Raji (cell line): Measurements from ENCODE around the gene CERK.

Experiments
- POLR2A ChIP-seq: IDR thresholded peaks from 2 replicates; pipeline ENCODE4 v1.6.1; 2011; ENCODE audit warnings: low read depth, low read length, control low read depth; ENCODE audit not compliant: insufficient read depth

CERK gene, protein sequence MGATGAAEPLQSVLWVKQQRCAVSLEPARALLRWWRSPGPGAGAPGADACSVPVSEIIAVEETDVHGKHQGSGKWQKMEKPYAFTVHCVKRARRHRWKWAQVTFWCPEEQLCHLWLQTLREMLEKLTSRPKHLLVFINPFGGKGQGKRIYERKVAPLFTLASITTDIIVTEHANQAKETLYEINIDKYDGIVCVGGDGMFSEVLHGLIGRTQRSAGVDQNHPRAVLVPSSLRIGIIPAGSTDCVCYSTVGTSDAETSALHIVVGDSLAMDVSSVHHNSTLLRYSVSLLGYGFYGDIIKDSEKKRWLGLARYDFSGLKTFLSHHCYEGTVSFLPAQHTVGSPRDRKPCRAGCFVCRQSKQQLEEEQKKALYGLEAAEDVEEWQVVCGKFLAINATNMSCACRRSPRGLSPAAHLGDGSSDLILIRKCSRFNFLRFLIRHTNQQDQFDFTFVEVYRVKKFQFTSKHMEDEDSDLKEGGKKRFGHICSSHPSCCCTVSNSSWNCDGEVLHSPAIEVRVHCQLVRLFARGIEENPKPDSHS

DNA sequence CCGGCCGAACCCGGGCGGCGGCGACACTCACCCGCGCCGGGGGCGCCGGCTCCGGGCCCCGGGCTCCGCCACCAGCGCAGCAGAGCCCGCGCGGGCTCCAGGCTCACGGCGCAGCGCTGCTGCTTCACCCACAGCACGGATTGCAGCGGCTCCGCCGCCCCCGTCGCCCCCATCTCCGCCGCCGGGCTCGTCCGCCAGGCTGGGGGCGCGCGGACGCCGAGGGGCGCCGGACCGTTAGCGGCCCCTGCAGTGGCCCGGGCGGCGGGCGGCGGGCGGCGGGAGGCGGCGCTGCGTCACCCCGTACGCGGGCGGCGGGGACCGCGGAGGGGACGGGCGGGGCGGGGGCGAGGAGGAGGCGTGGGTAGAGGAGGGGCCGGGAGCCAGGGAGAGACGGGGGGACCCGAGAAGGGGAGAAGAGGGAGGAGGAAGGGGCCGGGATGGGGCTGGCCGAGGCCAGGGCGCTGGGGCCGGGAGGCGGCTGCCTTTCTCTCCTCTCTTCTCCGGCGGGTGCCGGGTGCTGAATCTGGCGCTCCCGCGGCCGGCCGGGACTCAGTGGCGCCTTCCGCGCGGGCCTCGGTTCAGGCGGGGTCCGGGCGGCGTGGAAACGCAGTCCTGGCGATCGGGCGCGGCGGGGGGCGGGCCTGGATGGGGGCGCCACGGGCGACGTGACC, at the start of gene CERK:
CERK (minus strand) TSS at position 277 of the 671 bp plus-strand sequence; CDS start at position 173, 104 bp downstream.
- TF ChIP-seq POLR2A: peak; percentile 46; the same call in 1 of the 2 replicates

DNA sequence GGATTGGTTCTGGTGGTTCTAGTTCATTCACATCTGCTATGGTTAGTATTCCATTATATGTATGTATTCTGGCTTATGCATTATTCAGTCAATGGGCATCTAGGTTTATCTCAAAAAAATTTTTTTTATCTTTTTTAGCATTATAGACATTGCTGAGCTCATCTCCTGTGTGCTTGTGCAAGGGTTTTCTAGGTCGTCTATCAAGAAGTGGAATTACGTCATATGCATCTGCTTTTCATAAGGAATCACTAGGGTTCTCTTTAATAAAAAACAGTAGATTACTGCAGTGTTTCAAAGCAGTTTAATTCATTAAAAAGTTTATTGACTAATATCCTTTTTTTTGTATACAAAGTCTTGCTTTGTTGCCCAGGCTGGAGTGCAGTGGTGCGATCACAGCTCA, 45.7 kb upstream of the CERK start:
- TF ChIP-seq POLR2A: no peak

DNA sequence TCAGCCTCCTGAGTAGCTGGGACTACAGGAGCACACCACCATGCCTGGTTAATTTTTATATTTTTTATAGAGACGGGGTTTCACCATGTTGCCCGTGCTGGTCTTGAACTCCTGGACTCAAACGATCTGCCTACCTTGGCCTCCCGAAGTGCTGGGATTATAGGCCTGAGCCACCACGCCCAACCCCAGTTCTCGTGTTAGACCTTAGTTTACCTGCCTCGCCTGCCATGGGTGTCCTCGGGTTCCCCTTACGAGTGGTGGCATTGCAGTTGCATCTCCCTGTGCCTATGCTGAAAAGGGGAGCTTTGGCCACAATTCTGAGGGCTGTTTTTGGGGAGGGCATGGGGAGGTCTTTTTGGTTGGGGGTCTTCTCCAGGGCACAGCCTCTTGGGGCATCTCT, 43.2 kb upstream of the CERK start:
- TF ChIP-seq POLR2A: no peak

DNA sequence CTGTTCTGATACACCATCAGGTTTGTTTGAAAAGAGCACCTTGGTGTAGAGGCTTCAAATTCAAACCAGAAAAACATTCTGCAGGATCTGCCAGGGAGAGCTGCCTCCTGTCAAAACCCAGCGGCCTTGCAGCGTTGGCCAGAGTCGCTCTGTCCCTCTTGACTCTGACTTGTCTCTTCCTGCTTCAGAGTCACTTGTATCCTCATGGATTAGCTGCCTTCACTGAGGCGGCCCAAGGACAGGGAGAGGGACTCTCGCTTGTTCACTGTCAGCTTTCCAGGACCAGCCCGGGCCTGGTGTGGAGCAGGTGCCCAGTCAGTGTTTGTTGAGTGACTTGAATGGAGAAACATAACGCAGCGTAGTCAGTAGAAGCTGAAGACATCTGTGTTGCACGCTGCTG, 42.4 kb upstream of the CERK start:
- TF ChIP-seq POLR2A: no peak

DNA sequence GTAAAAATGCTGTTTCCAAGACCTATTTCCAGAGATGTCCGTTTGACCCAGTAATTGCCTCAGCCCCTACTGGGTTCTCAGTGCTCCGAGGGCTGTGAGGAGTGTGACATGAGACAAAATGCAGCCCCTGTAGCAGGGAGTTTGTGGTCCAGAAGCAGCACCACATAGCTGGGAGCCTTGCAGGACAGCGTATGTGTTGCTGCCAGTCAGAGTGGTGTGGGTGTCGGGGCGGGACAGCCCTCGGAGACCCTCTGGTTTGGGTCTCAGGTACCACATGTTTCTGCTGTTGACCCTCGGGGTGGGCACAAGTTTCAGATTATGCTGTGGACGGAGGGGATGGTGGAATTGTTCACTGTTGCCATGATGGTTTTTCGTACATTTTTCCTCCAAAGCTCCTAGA, 41.6 kb upstream of the CERK start:
- no peak for TF ChIP-seq POLR2A

DNA sequence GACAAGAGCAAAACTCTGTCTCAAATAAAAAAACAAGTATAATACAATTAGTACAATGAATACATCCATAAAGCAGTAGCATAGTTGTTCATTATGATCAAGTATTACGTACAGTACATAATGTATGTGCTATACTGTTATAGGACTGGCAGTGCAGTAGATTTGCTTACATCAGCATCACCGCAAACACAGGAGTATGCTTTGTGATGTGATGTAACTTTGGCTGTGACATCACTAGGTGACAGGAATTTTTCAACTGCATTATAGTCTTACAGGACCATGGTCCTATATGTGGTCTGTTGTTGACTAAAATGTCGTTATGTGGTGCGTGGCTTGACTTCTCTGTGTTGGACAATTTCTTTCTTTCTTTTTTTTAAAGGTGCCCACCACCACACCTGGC, 41.0 kb upstream of the CERK start:
- no peak for TF ChIP-seq POLR2A

DNA sequence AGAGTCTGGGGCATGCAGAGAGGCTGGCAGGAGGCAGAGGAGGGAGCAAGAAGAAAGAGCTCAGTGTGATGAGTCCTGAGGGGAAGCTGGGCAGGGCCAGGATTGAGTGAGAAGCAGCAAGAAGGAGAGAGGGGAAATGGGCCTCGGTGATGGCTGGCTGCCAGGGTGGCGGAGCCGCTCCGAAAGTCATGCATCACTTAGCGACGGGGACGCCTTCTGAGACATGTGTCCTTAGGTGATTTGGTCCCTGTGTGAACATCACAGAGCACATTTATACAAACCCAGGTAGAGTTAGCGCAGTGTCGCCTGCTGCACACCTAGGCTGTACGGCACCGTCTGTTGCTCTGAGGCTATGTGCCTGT, 39.5 kb upstream of the CERK start:
- TF ChIP-seq POLR2A: no peak

DNA sequence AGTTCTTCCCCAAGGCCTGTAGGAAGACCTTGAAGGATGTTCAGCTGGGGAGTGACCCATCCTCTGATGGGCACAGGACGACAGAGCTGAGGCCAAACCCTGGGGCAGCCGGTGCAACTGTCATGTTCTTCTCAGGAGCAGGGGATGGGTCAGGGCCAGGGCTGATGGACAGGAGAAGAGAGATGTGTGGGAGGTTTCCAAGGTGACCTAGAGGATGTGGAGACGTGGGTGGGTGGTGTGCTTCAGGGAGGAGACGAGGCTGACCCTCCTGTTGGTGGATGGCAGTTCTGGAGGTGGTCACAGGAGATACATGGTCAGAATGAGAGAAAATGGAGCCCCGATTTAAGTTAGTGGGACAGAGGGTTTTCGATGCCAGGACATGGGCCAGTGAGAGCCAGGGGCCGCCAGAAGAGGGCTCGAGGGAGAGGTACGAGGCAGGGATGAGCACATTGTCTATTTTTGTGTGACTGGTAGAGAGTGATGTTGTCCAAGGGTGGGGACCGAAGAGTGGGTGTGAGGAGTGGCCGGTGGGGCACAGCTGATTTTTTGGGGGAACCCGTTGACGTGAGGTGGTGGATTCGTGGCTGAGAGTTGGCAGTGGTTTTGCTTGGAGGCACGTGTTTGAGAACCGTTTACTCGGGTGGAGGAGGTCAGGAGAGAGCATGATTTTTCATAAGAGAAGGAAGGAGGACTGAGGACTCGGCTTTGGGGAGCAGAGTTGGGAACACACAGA, 39.0 kb upstream of the CERK start:
- no peak for TF ChIP-seq POLR2A

DNA sequence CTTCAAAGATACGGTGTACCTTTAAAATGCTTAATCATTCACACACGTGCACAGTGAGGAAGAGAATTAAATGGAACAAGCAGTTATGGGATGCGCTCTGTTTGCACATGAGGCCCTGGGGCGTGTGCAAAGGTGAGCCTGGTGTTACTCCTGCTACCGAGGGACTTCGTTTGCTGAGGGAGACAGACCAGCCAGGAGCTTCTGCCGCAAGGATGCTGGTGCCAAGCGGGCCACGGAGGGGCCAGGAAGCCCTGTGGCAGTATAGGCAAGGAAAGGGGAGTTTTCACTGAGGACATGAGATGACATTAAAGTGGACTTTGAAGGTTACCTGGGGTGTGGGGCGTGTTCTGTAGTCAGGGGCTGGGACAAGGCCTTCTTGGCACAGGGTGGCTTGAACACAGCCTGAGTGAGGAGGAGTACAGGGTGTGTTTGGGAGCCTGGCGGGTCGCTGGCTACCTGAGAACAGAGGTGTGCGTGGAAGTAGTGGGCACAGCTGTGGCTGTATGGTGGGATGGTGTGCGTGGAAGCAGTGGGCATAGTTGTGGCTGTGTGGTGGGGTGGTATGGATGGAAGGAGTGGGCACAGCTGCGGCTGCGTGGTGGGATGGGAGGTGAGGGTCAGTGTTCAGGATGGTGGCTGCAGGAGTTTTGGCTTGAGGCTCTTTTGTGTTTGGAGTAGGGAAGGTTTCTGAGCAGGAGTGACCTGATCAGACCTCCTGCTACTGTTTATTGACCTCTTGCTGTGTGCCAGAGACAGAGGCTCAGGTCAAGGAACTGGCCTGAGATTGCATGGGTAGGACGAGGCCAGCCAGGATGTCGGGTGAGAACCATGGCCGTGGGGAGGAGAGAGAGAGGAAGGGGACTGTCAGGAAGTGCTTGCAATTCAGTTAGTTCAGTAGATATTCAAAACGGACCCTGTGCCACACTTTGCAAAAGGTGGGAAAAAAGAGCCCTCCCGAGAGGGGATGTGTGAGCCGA, 38.1 kb upstream of the CERK start:
- no peak for TF ChIP-seq POLR2A

DNA sequence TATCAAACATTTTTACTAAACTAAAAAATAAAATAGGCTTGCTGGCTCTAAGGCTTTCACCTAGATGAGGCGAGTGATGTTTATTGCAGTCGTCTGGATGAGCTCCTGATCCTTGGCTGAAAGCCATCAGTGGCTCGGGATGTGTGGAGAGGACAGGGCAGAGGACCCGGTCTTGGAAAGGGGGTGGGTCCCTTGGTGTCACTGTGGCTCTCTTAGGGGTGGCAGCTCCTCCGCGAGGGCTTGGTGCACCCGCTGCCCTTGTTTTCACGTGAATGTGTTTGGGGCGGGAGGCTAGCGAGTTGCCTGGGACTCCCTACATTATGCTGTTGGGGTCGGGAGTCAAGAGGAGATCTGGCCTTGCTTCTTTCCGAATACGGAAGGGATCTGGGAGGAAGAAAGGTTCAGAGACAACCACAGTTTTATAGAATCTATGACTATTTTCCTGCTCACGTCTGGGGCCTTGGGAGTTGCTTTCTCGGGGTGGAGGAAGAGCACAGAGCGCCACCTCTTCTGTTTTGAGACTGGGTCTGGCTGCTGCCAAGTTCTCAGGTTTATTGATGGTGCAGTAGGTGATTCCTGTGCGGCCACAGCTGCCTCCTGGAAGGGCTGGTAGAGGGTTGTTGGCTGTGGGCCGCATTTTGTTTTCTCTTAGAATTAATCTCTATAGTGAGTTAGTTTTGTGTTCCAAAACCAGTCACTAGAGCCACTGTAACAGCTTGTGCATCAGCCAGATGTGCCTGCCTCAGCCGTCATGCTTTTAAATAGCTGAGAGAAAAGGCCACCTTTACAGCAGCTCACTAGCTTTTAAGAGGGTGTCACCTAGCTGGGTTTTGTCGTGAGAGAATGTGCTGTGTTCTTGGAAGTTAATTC, 37.2 kb upstream of the CERK start:
- TF ChIP-seq POLR2A: no peak

DNA sequence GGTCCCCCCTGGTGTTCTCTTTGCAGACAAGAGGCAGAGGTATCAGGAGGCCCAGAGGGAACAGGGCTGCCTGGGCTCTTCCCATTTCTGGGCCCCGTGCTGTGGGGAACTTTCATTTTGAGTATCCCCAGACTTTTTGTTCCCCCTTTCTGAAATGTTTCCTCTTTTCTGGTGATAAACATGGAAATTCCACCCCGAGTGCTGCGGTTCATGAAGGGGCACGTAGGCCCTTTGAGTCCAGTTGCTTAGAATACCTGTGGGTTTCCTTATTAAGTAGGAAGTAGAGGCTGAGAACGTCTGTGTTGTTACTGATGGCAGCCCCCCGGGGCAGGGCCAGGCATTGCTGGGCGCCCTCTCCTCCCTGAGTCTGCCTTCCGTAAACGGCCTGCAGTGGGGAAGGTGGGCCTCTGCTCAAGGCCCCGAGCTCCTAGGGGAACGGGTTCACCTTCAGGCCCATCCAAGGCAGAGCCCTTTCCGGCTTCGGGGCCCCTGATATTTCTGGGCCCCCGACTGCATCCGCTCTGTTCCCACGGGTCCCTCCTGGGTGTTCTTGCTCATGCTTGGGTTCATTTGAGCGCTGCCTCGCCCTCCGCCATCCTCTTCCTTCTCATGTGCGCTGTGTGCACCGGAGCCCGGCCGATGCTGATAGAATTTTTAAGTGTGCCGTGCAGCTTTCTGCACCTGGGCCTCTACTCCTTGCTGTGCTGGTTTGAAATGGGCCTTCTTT, 36.4 kb upstream of the CERK start:
- TF ChIP-seq POLR2A: no peak

DNA sequence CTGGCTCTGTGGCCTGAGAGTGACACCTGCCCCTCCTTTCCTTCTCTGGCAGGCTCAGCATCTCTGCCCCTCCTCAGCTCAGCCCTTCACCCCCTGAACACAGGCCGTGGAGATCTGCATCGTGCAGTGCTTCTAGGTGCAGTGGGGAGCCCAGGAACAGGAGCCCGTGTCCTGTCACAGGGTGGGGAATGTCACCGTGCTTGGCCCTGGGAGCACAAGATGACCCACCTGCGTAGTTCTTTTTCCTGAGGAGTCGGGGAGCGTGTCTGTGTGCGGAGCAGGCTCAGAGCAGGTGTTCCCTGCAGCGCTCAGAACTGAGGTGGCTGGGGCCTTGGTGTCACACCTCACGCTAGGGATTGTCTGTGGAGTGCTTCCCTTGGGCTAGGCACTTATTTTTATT, 35.0 kb upstream of the CERK start:
- TF ChIP-seq POLR2A: no peak

DNA sequence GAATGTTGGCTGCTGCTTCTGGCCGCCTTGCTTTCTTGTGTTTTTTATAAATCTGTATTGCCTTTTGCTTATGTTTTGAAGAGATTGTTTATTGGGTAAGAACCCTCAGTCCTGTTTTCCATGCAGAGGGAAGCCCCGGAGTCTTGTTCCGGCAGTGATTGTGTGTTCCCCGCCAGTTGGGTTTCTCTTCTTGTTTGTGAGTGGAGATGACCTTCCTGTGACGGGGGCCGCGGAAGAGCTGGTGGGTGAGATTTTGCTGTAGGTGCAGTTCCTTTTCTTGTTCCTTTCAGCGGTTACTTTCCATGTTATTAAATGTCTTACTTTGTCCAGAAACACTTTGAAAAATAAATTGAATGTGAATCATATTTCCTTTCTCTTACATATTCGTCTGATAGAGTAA, 32.7 kb upstream of the CERK start:
- TF ChIP-seq POLR2A: no peak

DNA sequence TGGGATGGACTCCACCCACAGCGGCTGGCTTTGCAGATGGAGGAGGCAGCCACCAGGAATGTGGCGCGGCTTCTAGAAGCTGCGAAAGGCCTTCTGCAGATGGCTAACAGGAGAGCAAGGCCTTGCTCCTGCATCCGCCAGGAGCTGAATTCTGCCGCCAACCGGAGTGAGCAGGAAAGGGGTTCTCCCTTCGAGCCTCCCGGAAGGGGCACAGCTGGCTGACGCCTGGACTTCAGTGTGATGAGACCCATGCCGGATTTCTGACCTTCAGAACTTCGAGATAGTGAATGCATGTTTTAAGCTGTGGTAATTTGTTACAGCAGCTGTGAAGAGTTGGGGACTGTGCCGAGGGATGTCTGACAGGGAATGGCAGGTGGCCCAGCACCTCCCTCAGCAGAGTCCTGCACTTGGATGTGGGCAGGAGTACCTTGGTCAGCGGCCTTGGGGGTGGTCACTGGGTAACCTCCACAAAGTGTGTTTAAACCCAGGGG, 32.1 kb upstream of the CERK start:
- TF ChIP-seq POLR2A: no peak
